Lower lobe of right lung (tissue), 2 donors: ENCODE measurements around the gene GRIK4. TPM values are rescaled to one million over a fixed set of nuclear protein-coding genes. Genes with fewer than 3 reads are reported as not detected.

Experiments used
- ATAC-seq, 2 donors: fragments of 200-7000 bp; cut with Tn5 transposase; one replicate each; pipeline ENCODE4 v1.9.1; 2020 to 2022; ENCODE audit warnings: mild to moderate bottlenecking in 2 of 2, moderate library complexity in 2 of 2
- DNase-seq: peaks from one replicate; pipeline ENCODE4 v3.0.0-alpha.2; 2020
- H3K27ac ChIP-seq: fragments of 200-600 bp; one replicate; pipeline ENCODE4 v1.8.0; 2022
- H3K27me3 ChIP-seq: fragments of 200-600 bp; one replicate; pipeline ENCODE4 v1.8.0; 2022; ENCODE audit warnings: low read depth
- H3K36me3 ChIP-seq: fragments of 200-600 bp; one replicate; pipeline ENCODE4 v1.8.0; 2022; ENCODE audit warnings: mild to moderate bottlenecking
- H3K4me1 ChIP-seq: fragments of 200-600 bp; one replicate; pipeline ENCODE4 v1.8.0; 2022
- H3K4me3 ChIP-seq: fragments of 200-600 bp; one replicate; pipeline ENCODE4 v1.8.0; 2022; ENCODE audit warnings: mild to moderate bottlenecking
- H3K9me3 ChIP-seq: fragments of 200-600 bp; one replicate; pipeline ENCODE4 v1.8.0; 2022
- intact Hi-C: fragments of 100-400 bp; cut with DNase I; formaldehyde crosslinking; loops from one replicate; pipeline ENCODE4 v1.11.0; 2022
- total RNA-seq: library from RNA; stranded (reverse); fragmentation: NEBNext Ultra II Directional; extraction: Animal tissue kit (Norgen Biotek cat#: 25700); gene quantifications from one replicate; pipeline ENCODE4 v1.2.1, GENCODE V29; 2021
- TF ChIP-seq, protein P1 (sequence below): fragments of 200-600 bp; IDR thresholded peaks from one replicate; pipeline ENCODE4 v1.8.0; 2022; ENCODE audit warnings: antibody characterized with exemption, mild to moderate bottlenecking
- donor health status: DM: no; HTN: yes; CAD: no; lungs with severe emphysema.

The GRIK4 gene
- total RNA-seq, 1 donor from 2014 or later = 2.2 TPM

DNA sequence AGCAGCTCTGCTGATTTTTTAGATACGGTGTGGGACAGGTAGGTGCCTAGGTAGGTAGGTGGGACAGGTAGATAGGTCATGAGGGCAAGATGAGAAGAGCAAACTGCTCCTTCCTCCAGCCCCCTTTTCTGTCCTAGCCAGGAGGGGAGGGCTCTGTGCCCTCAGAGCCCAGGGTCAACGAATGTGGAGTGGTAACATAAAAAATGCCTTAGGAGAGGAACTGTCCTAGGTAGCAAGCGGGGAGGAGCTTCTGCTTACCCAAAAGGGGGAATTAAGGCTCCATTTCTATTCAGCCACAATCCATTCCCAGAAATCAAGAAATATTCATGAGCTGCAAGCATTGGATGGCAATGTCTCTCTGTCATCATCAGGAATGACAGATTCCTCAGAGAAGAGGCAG, 234.8 kb downstream of the GRIK4 start:
- H3K4me3 ChIP-seq = no peak overlapping the region
- H3K36me3 ChIP-seq = no peaks in the 10 kb centered on the region
- H3K9me3 ChIP-seq = no peaks in the 10 kb centered on the region
- DNase-seq (no peak), ATAC-seq (no peak)
- no peak overlapping the region for H3K27ac ChIP-seq
- intact Hi-C loops = no loop called here
- TF ChIP-seq, protein P1, sequence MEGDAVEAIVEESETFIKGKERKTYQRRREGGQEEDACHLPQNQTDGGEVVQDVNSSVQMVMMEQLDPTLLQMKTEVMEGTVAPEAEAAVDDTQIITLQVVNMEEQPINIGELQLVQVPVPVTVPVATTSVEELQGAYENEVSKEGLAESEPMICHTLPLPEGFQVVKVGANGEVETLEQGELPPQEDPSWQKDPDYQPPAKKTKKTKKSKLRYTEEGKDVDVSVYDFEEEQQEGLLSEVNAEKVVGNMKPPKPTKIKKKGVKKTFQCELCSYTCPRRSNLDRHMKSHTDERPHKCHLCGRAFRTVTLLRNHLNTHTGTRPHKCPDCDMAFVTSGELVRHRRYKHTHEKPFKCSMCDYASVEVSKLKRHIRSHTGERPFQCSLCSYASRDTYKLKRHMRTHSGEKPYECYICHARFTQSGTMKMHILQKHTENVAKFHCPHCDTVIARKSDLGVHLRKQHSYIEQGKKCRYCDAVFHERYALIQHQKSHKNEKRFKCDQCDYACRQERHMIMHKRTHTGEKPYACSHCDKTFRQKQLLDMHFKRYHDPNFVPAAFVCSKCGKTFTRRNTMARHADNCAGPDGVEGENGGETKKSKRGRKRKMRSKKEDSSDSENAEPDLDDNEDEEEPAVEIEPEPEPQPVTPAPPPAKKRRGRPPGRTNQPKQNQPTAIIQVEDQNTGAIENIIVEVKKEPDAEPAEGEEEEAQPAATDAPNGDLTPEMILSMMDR = no peak
- H3K27me3 ChIP-seq = peaks cover 17% of the 10 kb centered on the region
- no peaks in the 10 kb centered on the region for H3K4me1 ChIP-seq

DNA sequence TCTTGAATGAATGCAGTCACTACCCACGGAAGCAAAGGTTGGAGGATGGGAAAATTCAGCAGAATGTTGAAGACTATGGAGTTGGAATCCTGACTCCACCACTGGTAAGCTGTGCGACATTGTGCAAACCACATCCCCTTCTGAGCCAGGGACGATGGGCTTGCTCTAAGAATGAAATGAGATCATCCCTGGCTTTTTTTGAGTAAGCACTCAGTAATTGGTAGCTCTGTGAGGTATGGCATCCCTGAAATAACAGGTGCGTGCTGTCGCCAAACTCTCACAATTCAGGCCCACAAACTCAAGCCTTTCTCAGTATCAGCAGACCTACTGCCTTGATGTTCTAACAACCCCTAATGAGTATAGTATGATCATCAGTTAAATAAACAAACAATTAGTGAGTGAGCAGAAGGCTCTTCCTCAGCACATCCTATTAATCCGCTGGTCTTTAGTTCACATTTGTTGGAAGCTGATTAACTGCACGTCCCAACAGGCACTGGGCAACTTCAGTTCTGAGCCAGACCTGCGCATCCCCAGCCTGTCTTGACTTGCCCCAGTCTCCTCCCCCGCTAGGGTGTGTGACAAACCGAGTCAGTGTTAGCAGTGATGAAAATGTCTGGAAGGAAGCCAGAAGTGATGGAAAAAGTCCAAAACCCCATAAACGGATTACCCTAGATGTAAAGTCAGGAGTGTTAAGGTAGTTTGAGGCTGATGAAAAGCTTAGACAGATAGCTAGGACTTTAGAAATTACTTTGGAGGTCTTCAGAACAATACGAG, 235.5 kb downstream of the GRIK4 start:
- TF ChIP-seq, protein P1 = no peak
- Histone ChIP-seq H3K27ac (no peak overlapping the region), H3K4me3 (no peak overlapping the region), H3K4me1 (no peaks in the 10 kb centered on the region), H3K36me3 (no peaks in the 10 kb centered on the region), H3K27me3 (peaks cover 17% of the 10 kb centered on the region), H3K9me3 (no peaks in the 10 kb centered on the region)
- DNase-seq (no peak), ATAC-seq (no peak)
- intact Hi-C loops = no loop called here

DNA sequence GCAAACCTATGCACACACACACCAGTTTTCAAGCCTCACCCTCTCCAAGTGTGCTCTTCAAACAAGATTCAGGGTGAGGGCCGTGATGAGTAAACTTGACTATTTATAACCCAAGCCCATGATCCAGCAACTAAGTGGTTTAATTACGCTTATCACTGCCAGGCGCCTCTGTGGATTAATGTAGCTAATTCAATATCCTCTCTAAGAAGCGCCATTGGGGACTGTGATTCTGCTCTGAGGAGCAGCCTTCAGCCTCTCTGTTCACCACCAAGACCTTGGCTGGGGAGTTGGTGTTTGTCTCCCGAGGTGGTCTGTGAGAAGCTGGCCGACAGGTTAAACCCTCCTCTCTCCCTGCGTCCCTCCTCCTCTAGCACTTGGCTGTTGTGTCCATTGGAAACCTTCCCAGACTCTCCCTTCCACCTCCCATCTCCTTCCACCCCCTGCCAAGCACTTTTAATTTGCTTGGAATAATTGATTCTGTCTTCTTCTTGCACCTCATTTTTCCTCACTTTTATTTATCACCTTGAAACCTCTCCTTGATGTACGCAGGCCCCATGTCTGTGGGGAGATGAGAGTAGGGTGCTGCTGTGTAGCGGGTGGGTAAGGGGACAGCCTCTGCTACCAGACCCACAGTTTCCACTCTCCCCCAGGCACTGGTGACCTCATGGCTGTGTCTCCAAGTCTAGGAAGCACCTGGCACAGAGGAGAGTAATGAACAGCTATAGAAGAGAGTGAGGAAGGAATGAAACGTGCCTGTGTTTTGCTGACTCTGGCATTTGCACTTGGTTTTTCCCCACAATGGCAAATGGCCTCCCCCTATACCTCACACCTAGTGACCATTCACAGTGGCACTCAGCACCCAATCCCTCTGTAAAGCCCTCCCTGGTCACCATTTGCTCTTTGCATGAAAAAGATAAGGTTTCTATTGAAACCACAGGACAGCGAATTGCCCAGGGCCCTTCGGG, 236.6 kb downstream of the GRIK4 start:
- Histone ChIP-seq H3K9me3 (no peaks in the 10 kb centered on the region), H3K27me3 (peaks cover 17% of the 10 kb centered on the region), H3K4me3 (no peak overlapping the region), H3K36me3 (no peaks in the 10 kb centered on the region), H3K4me1 (no peaks in the 10 kb centered on the region), H3K27ac (no peak overlapping the region)
- ATAC-seq = no peak
- TF ChIP-seq, protein P1 = no peak
- DNase-seq = no peak
- intact Hi-C loops = no loop called here

DNA sequence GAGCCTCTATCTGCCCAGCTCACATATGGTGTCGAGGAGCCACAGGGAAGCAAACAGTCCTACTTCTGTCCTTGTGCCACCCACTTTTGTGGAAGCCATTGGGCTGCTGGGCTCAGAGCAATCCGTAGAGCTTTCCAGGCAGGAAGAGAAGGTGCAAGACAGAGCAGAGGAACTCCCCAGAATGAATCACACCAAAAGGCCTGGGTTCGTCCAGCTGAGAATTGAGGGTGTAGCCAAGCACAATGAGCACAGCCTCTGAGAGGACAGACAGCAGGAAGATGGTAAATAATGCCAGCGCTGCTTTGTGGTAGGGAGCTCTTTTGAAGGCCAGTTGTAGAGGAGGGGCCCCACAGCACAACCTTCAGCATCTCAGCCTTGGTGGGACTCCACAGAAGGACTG, 237.8 kb downstream of the GRIK4 start:
- no peaks in the 10 kb centered on the region for H3K36me3 ChIP-seq
- TF ChIP-seq, protein P1 = no peak
- ATAC-seq (no peak), DNase-seq (no peak)
- no peak overlapping the region for H3K4me3 ChIP-seq
- H3K27ac ChIP-seq = no peak overlapping the region
- intact Hi-C loops = no loop called here
- no peaks in the 10 kb centered on the region for H3K9me3 ChIP-seq
- no peaks in the 10 kb centered on the region for H3K4me1 ChIP-seq
- H3K27me3 ChIP-seq = peaks cover 17% of the 10 kb centered on the region

DNA sequence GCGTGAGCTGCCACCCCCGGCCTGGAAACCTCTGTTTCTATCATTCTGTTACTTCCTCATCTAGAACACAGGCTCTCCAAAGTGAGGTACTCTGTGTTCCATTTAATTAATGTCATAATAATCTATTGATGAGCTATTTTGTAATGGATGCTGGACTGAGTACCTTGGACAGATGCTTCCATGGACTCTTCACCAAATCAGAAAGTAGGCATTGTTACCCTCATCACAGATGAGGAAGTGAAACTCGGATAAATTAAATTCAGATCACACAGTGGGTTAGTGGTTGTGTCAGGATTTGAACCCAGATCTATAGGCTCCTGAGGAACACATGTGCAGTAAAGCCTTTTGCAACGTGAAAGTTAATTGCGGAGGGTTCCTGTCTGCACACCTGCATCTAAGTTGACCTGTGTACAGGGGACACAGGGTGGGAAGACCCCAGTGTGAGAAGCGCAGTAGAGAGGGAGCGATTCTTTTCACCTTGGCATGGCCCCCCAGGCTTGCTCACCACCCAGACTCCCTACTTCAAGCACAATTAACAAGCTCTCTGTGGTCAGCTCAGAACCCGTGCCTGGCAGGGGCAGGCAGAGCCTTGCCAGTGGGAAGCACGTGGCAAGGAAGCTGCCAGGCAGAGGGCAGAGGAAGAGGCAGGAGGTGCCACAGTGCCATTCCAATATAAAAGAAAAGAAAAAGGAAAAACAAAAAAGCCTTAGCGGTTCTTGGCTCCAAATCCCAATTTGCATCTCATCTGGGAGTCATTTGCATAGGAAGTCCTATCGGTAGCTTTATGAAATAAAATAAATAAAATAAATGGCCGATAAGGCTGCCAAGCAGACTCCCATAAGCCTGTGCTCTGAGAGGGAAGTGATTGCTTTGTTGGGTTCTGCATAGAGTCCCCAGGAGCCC, 239.3 kb downstream of the GRIK4 start:
- TF ChIP-seq, protein P1 = no peak
- H3K4me3 ChIP-seq = no peak overlapping the region
- no peak overlapping the region for H3K27ac ChIP-seq
- intact Hi-C loops = no loop called here
- ATAC-seq = no peak
- no peaks in the 10 kb centered on the region for H3K4me1 ChIP-seq
- no peaks in the 10 kb centered on the region for H3K36me3 ChIP-seq
- H3K9me3 ChIP-seq = no peaks in the 10 kb centered on the region
- no peak for DNase-seq
- peaks cover 17% of the 10 kb centered on the region for H3K27me3 ChIP-seq
